ENCODE results near the gene MASP1. TPM values are rescaled to one million over a fixed set of nuclear protein-coding genes. Genes with fewer than 3 reads are reported as not detected.

MASP1 gene
- total RNA-seq, 1 donor from 2014 or later: 2.6 TPM

GRCh38 chr3:187196573-187197334 is 94.8 kb downstream of the MASP1 start:
- Histone ChIP-seq H3K4me3 (no peak overlapping the region), H3K27ac (no peak overlapping the region), H3K4me1 (peaks cover 5 to 20% of the 10 kb centered on the region in 2 donors), H3K36me3 (no peaks in the 10 kb centered on the region), H3K9me3 (no peaks in the 10 kb centered on the region), H3K27me3 (no peaks in the 10 kb centered on the region)
- no peak for DNase-seq (ENCODE audit: low spot score in 2 of 2)
- no peak for TF ChIP-seq CTCF (IDR thresholded peaks at IDR 0.05)
- intact Hi-C loops (cut with DNase I): no loop called here

GRCh38 chr3:187193181-187193580 is 98.4 kb downstream of the MASP1 start:
- no peak for TF ChIP-seq CTCF (IDR thresholded peaks at IDR 0.05)
- Histone ChIP-seq H3K27me3 (no peaks in the 10 kb centered on the region), H3K4me3 (no peak overlapping the region), H3K9me3 (no peaks in the 10 kb centered on the region), H3K27ac (peak overlapping the region; percentile 78 to 81), H3K4me1 (peaks cover 5 to 38% of the 10 kb centered on the region in 2 donors), H3K36me3 (no peaks in the 10 kb centered on the region)
- intact Hi-C loops (cut with DNase I): no loop called here
- DNase-seq (ENCODE audit: low spot score in 2 of 2): no peak

GRCh38 chr3:187191271-187191670 is 100.3 kb downstream of the MASP1 start:
- TF ChIP-seq CTCF (IDR thresholded peaks at IDR 0.05): no peak
- Histone ChIP-seq H3K27me3 (no peaks in the 10 kb centered on the region), H3K4me1 (peaks cover 10 to 54% of the 10 kb centered on the region in 2 donors), H3K27ac (no peak overlapping the region), H3K9me3 (no peaks in the 10 kb centered on the region), H3K36me3 (no peaks in the 10 kb centered on the region), H3K4me3 (no peak overlapping the region)
- DNase-seq (ENCODE audit: low spot score in 2 of 2): no peak
- intact Hi-C loops (cut with DNase I): no loop called here

GRCh38 chr3:187188931-187189330 is 102.6 kb downstream of the MASP1 start:
- intact Hi-C loops (cut with DNase I): no loop called here
- TF ChIP-seq CTCF (IDR thresholded peaks at IDR 0.05): no peak
- peaks cover 11 to 50% of the 10 kb centered on the region in 2 donors for H3K4me1 ChIP-seq
- H3K36me3 ChIP-seq: no peaks in the 10 kb centered on the region
- peak overlapping the region; percentile 84 to 88 for H3K27ac ChIP-seq
- no peaks in the 10 kb centered on the region for H3K9me3 ChIP-seq
- no peak overlapping the region for H3K4me3 ChIP-seq
- H3K27me3 ChIP-seq: no peaks in the 10 kb centered on the region
- no peak for DNase-seq (ENCODE audit: low spot score in 2 of 2)

- no peak overlapping the region for H3K4me3 ChIP-seq
- H3K4me1 ChIP-seq: peaks cover 6 to 48% of the 10 kb centered on the region in 2 donors
- H3K27ac ChIP-seq: peak overlapping the region; percentile 84 to 88
- peak; percentile 56 to 90 for DNase-seq (ENCODE audit: low spot score in 2 of 2)
- intact Hi-C loops (cut with DNase I): no loop called here
- no peaks in the 10 kb centered on the region for H3K9me3 ChIP-seq
- H3K36me3 ChIP-seq: no peaks in the 10 kb centered on the region
- H3K27me3 ChIP-seq: no peaks in the 10 kb centered on the region
- no peak for TF ChIP-seq CTCF (IDR thresholded peaks at IDR 0.05)
Measured at GRCh38 chr3:187186801-187187421, 104.6 kb downstream of the MASP1 start.
